Stomach (tissue), 4 donors: ENCODE data around the gene VPS51.

ENCODE experiments used
- EP300 ChIP-seq: sonication (generic); formaldehyde crosslinking; IDR thresholded peaks from one replicate; pipeline ENCODE4 v1.6.1; 2017; ENCODE audit warnings: antibody characterized with exemption
- POLR2A ChIP-seq, 4 donors: fragments of 450-650 bp; IDR thresholded peaks; one replicate each; pipeline ENCODE4 v1.6.1; 2016; ENCODE audit warnings: antibody characterized with exemption in 4 of 4, control low read depth in 2 of 4, mild to moderate bottlenecking in 1 of 4, moderate library complexity in 1 of 4
- POLR2AphosphoS5 ChIP-seq, 3 donors: sonication (generic); formaldehyde crosslinking; IDR thresholded peaks; one replicate each; pipeline ENCODE4 v1.6.1; 2016; ENCODE audit warnings: antibody characterized with exemption in 3 of 3
- TF ChIP-seq, protein P1 (sequence below), 7 experiments: fragments of 450-650 bp in 4 of 7; fragments of 200-600 bp in 3 of 7; sonication (generic) in 3 of 7; IDR thresholded peaks; one replicate each; pipeline ENCODE4 v1.5.1; 2016 to 2019; ENCODE audit warnings: antibody characterized with exemption in 7 of 7, control low read depth in 2 of 7, mild to moderate bottlenecking in 1 of 7

- TF ChIP-seq, protein P1, sequence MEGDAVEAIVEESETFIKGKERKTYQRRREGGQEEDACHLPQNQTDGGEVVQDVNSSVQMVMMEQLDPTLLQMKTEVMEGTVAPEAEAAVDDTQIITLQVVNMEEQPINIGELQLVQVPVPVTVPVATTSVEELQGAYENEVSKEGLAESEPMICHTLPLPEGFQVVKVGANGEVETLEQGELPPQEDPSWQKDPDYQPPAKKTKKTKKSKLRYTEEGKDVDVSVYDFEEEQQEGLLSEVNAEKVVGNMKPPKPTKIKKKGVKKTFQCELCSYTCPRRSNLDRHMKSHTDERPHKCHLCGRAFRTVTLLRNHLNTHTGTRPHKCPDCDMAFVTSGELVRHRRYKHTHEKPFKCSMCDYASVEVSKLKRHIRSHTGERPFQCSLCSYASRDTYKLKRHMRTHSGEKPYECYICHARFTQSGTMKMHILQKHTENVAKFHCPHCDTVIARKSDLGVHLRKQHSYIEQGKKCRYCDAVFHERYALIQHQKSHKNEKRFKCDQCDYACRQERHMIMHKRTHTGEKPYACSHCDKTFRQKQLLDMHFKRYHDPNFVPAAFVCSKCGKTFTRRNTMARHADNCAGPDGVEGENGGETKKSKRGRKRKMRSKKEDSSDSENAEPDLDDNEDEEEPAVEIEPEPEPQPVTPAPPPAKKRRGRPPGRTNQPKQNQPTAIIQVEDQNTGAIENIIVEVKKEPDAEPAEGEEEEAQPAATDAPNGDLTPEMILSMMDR (IDR thresholded peaks at IDR 0.05) = no peak
- TF ChIP-seq EP300 = no peak
- TF ChIP-seq POLR2A (IDR thresholded peaks at IDR 0.05) = no peak
- no peak for TF ChIP-seq POLR2AphosphoS5 (IDR thresholded peaks at IDR 0.05)
These were observed 35.9 kb downstream of the VPS51 start for GRCh38 chr11:65131895-65132237.
